ENCODE measurements around the gene DVL2.

Gene DVL2

GRCh38 chr17:7281953-7282751, 47.8 kb upstream of the DVL2 start:
- TF ChIP-seq TCF4 (CRISPR knock-in tag; IDR thresholded peaks at IDR 0.05; ENCODE audit: borderline replicate concordance) (no peak), TSHZ2 (CRISPR knock-in tag; IDR thresholded peaks at IDR 0.05) (no peak), ISL1 (CRISPR knock-in tag; IDR thresholded peaks at IDR 0.05) (no peak), GLIS3 (CRISPR knock-in tag; IDR thresholded peaks at IDR 0.05) (no peak)
- ATAC-seq = no peak

GRCh38 chr17:7281074-7281952, 47.0 kb upstream of the DVL2 start, which contains the start of gene SLC2A4:
TSS of gene SLC2A4 (plus strand) at chr17:7281718. CDS start at chr17:7281935, 217 bp downstream.
- no peak for TF ChIP-seq GLIS3 (CRISPR knock-in tag; IDR thresholded peaks at IDR 0.05)
- peak; percentile 76 for ATAC-seq

- TF ChIP-seq TOX (CRISPR knock-in tag; IDR thresholded peaks at IDR 0.05; ENCODE audit: borderline replicate concordance) = no peak
- TF ChIP-seq ZFP30 (CRISPR knock-in tag; IDR thresholded peaks at IDR 0.05) = no peak
- no peak for TF ChIP-seq ZC3H10 (CRISPR knock-in tag; IDR thresholded peaks at IDR 0.05)
- no peak for TF ChIP-seq RARB (CRISPR knock-in tag; IDR thresholded peaks at IDR 0.05)
- no peak for TF ChIP-seq POU6F1 (CRISPR knock-in tag; IDR thresholded peaks at IDR 0.05; ENCODE audit: borderline replicate concordance, low read depth)
- TF ChIP-seq ZNF565 (CRISPR knock-in tag; conservative IDR thresholded peaks at IDR 0.05; ENCODE audit: low read depth) = no peak
- no peak for TF ChIP-seq PPARA (CRISPR knock-in tag; IDR thresholded peaks at IDR 0.05; ENCODE audit: borderline replicate concordance)
- no peak for TF ChIP-seq ISL1 (CRISPR knock-in tag; IDR thresholded peaks at IDR 0.05)
- no peak for TF ChIP-seq BACH2 (CRISPR knock-in tag; IDR thresholded peaks at IDR 0.05; ENCODE audit: borderline replicate concordance)
- no peak for TF ChIP-seq ESRRG (CRISPR knock-in tag; IDR thresholded peaks at IDR 0.05)
- no peak for TF ChIP-seq ZFP3 (CRISPR knock-in tag; IDR thresholded peaks at IDR 0.05)
- TF ChIP-seq CSDC2 (CRISPR knock-in tag; IDR thresholded peaks at IDR 0.05) = no peak
- no peak for TF ChIP-seq PATZ1 (CRISPR knock-in tag; IDR thresholded peaks at IDR 0.05; ENCODE audit: borderline replicate concordance)
- TF ChIP-seq OSR1 (CRISPR knock-in tag; IDR thresholded peaks at IDR 0.05) = no peak
- no peak for TF ChIP-seq CREB5 (CRISPR knock-in tag; IDR thresholded peaks at IDR 0.05; ENCODE audit: low read depth)
- ATAC-seq = peak; percentile 92
Measured at GRCh38 chr17:7280519-7281073, 46.3 kb upstream of the DVL2 start.

- no peak for ATAC-seq
- TF ChIP-seq ZNF8 (CRISPR knock-in tag; IDR thresholded peaks at IDR 0.05) (no peak), ESRRG (CRISPR knock-in tag; IDR thresholded peaks at IDR 0.05) (no peak), TSHZ2 (CRISPR knock-in tag; IDR thresholded peaks at IDR 0.05) (no peak), CREB5 (CRISPR knock-in tag; IDR thresholded peaks at IDR 0.05; ENCODE audit: low read depth) (no peak), SNAI2 (CRISPR knock-in tag; IDR thresholded peaks at IDR 0.05) (no peak), TOX (CRISPR knock-in tag; IDR thresholded peaks at IDR 0.05; ENCODE audit: borderline replicate concordance) (no peak), RARB (CRISPR knock-in tag; IDR thresholded peaks at IDR 0.05) (no peak), BACH2 (CRISPR knock-in tag; IDR thresholded peaks at IDR 0.05; ENCODE audit: borderline replicate concordance) (no peak), CSDC2 (CRISPR knock-in tag; IDR thresholded peaks at IDR 0.05) (no peak)
Measured at GRCh38 chr17:7279448-7279847, 45.1 kb upstream of the DVL2 start.
